HepG2 (cell line): ENCODE data around the gene SKI. TPM values are rescaled to one million over a fixed set of nuclear protein-coding genes. Genes with fewer than 3 reads are reported as not detected.

Experiments used
- ARID4A ChIP-seq: sonication (generic); formaldehyde crosslinking; IDR thresholded peaks from 2 replicates; pipeline ENCODE4 v1.5.0; 2020; ENCODE audit warnings: mild to moderate bottlenecking, missing genetic modification reagents, borderline replicate concordance
- ATF7 ChIP-seq, 2 experiments: fragments of 450-650 bp in 1 of 2; sonication (generic) in 1 of 2; formaldehyde crosslinking in 1 of 2; IDR thresholded peaks; 2 replicates each; pipeline versions ENCODE4 v1.4.0 to v1.6.1; 2016 to 2020; ENCODE audit warnings: antibody characterized with exemption in 1 of 2, mild to moderate bottlenecking in 1 of 2, missing genetic modification reagents in 1 of 2
- DMAP1 ChIP-seq: IDR thresholded peaks from 2 replicates; pipeline ENCODE4 v1.6.1; 2016
- HDAC2 ChIP-seq: sonication (generic); formaldehyde crosslinking; IDR thresholded peaks from 2 replicates; pipeline ENCODE4 v1.4.0; 2020; ENCODE audit warnings: missing genetic modification reagents
- KDM6A ChIP-seq: IDR thresholded peaks from 2 replicates; pipeline ENCODE4 v1.6.1; 2016; ENCODE audit warnings: low read depth
- MIXL1 ChIP-seq: IDR thresholded peaks from 2 replicates; pipeline ENCODE4 v1.6.1; 2016
- MTA1 ChIP-seq: sonication (generic); formaldehyde crosslinking; IDR thresholded peaks from 2 replicates; pipeline ENCODE4 v1.4.0; 2020; ENCODE audit warnings: missing genetic modification reagents, mild to moderate bottlenecking, borderline replicate concordance
- MTA3 ChIP-seq: sonication (generic); formaldehyde crosslinking; IDR thresholded peaks from 2 replicates; pipeline ENCODE4 v1.4.0; 2020; ENCODE audit warnings: missing genetic modification reagents
- NAIF1 ChIP-seq: sonication (generic); formaldehyde crosslinking; IDR thresholded peaks from 2 replicates; pipeline ENCODE4 v1.5.0; 2020; ENCODE audit warnings: mild to moderate bottlenecking, missing genetic modification reagents, borderline replicate concordance
- RARG ChIP-seq: sonication (generic); formaldehyde crosslinking; IDR thresholded peaks from 2 replicates; pipeline ENCODE4 v1.4.0; 2020; ENCODE audit warnings: low read depth, mild to moderate bottlenecking, missing genetic modification reagents
- RFXAP ChIP-seq: sonication (generic); formaldehyde crosslinking; IDR thresholded peaks from 2 replicates; pipeline ENCODE4 v1.4.0; 2020; ENCODE audit warnings: missing genetic modification reagents, borderline replicate concordance
- RNF2 ChIP-seq: fragments of 450-650 bp; conservative IDR thresholded peaks from 2 replicates; pipeline ENCODE4 v1.6.1; 2016; ENCODE audit warnings: low read depth
- SATB2 ChIP-seq: sonication (generic); formaldehyde crosslinking; IDR thresholded peaks from 2 replicates; pipeline ENCODE4 v1.5.0; 2020; ENCODE audit warnings: missing genetic modification reagents
- SIX4 ChIP-seq: sonication (generic); formaldehyde crosslinking; IDR thresholded peaks from 2 replicates; pipeline ENCODE4 v1.4.0; 2020; ENCODE audit warnings: missing genetic modification reagents
- SSRP1 ChIP-seq: IDR thresholded peaks from 2 replicates; pipeline ENCODE4 v1.6.1; 2016; ENCODE audit warnings: control low read depth
- ZFP41 ChIP-seq: sonication (generic); formaldehyde crosslinking; IDR thresholded peaks from 2 replicates; pipeline ENCODE4 v1.4.0; 2020; ENCODE audit warnings: mild to moderate bottlenecking, missing genetic modification reagents, borderline replicate concordance
- ZGPAT ChIP-seq: IDR thresholded peaks from 2 replicates; pipeline ENCODE4 v1.6.1; 2016; ENCODE audit warnings: mild to moderate bottlenecking
- ZMYM2 ChIP-seq: sonication (generic); formaldehyde crosslinking; IDR thresholded peaks from 2 replicates; pipeline ENCODE4 v1.8.0; 2022; ENCODE audit warnings: mild to moderate bottlenecking, missing genetic modification reagents
- ZMYM4 ChIP-seq: sonication (generic); formaldehyde crosslinking; IDR thresholded peaks from 2 replicates; pipeline ENCODE4 v1.8.1; 2023; ENCODE audit warnings: mild to moderate bottlenecking, missing genetic modification reagents
- ZNF234 ChIP-seq: sonication (generic); formaldehyde crosslinking; conservative IDR thresholded peaks from 2 replicates; pipeline ENCODE4 v1.5.1; 2020; ENCODE audit warnings: mild to moderate bottlenecking, missing genetic modification reagents
- ZNF549 ChIP-seq: sonication (generic); formaldehyde crosslinking; IDR thresholded peaks from 2 replicates; pipeline ENCODE4 v1.5.0; 2020; ENCODE audit warnings: missing genetic modification reagents
- ZNF704 ChIP-seq: sonication (generic); formaldehyde crosslinking; IDR thresholded peaks from 2 replicates; pipeline ENCODE4 v1.8.1; 2023; ENCODE audit warnings: mild to moderate bottlenecking, inconsistent platforms, moderate library complexity, missing genetic modification reagents, borderline replicate concordance
- ZNF724P ChIP-seq: sonication (generic); formaldehyde crosslinking; IDR thresholded peaks from 2 replicates; pipeline ENCODE4 v1.8.0; 2022; ENCODE audit warnings: missing genetic modification reagents, borderline replicate concordance
- ZNF777 ChIP-seq: sonication (generic); formaldehyde crosslinking; IDR thresholded peaks from 2 replicates; pipeline ENCODE4 v1.4.0; 2020; ENCODE audit warnings: missing genetic modification reagents
- polyA plus RNA-seq, 8 experiments: library from polyadenylated mRNA; depleted of rRNA in 3 of 8; stranded (reverse) in 7 of 8; unstranded in 1 of 8; fragments of >200 nt; fragmentation: Illumina TruSeq in 4 of 8; extraction: Trizol in 4 of 8; gene quantifications; 2 replicates each; pipeline versions ENCODE4 v1.2.1 to v1.2.3, GENCODE V29; 2011 to 2016; ENCODE audit warnings: low read depth in 4 of 8, missing spikeins in 1 of 8, mixed read lengths in 1 of 8; ENCODE audit not compliant: insufficient read depth in 1 of 8
- total RNA-seq, 5 experiments: library from RNA; depleted of rRNA; stranded (reverse); fragments of >200 nt; fragmentation: Illumina TruSeq; extraction: Trizol; gene quantifications; 2 replicates each; pipeline ENCODE4 v1.2.3, GENCODE V29; 2016; ENCODE audit warnings: low read depth in 1 of 5

SKI gene
- total and polyA plus RNA-seq, 2 of the 13 experiments (the other 11 are each of a cell fraction or from before 2014, with no cell fraction given), result 4.7 to 6.9 TPM

- TF ChIP-seq ZMYM2 (no peak), MIXL1 (CRISPR knock-in tag) (0 out of 2 replicates have a peak, but pooled peaks have one; percentile 36), HDAC2 (peak; percentile 87), SATB2 (CRISPR knock-in tag) (no peak), NAIF1 (CRISPR knock-in tag) (no peak), SSRP1 (CRISPR knock-in tag) (no peak; the same call in 1 of the 2 replicates), ZFP41 (CRISPR knock-in tag) (no peak), MTA1 (CRISPR knock-in tag) (peak; percentile 37), ATF7 (IDR thresholded peaks at IDR 0.05) (no peak), ATF7 (CRISPR knock-in tag; IDR thresholded peaks at IDR 0.05) (no peak), DMAP1 (peak; percentile 40; the same call in 1 of the 2 replicates), ZNF777 (CRISPR knock-in tag) (no peak), ZNF724P (CRISPR knock-in tag) (no peak), MTA3 (CRISPR knock-in tag) (no peak), RNF2 (no peak), RARG (CRISPR knock-in tag) (no peak), ZGPAT (CRISPR knock-in tag) (peak; percentile 49; the same call in 1 of the 2 replicates), RFXAP (CRISPR knock-in tag) (no peak), ZNF549 (CRISPR knock-in tag) (no peak), KDM6A (0 out of 2 replicates have a peak, but pooled peaks have one; percentile 65), ZNF704 (CRISPR knock-in tag) (no peak), ZMYM4 (CRISPR knock-in tag) (no peak; the same call in 1 of the 2 replicates), ZNF234 (CRISPR knock-in tag) (no peak), SIX4 (CRISPR knock-in tag) (peak; percentile 56; the same call in 1 of the 2 replicates), ARID4A (CRISPR knock-in tag) (peak; percentile 74)
These were observed 4.3 kb downstream of the SKI start (continued) for GRCh38 chr1:2232255-2232915.
